Measurements from ENCODE around the gene SRRD. TPM values are rescaled to one million over a fixed set of nuclear protein-coding genes. Genes with fewer than 3 reads are reported as not detected.

Gene SRRD
- total and polyA plus RNA-seq, 2 of the 8 experiments (the other 6 are each of a cell fraction or from before 2014, with no cell fraction given): 17.1 to 25.3 TPM

DNA sequence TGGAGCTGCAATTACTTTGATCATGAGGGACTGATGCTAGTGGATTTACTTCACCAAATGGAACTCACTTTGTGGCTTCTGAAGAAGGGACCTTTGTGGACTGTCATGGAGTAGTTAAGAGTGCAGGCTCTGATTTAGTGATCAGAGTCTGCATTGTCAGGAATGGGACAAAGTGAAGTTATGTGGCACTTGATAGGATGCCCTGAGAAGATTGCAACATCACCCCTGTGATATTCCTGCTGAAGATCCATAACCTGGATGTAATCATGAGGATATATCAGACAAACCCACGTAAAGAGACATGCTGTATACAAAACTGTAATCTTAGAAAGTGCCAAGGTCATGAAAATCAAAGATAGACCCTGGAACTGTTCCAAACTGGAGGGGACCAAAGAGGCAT lies 30.2 kb downstream of the SRRD start:
- no peaks in the 10 kb centered on the region; the same call in 1 of the 2 replicates for H3K79me1 ChIP-seq (ENCODE audit: low read depth, low read length)
- H2BK120ac ChIP-seq (replicated peaks; ENCODE audit: low read depth, low read length): no peak overlapping the region
- H2BK20ac ChIP-seq (ENCODE audit: low read length): no peak overlapping the region
- H2BK15ac ChIP-seq (ENCODE audit: low read length): no peak overlapping the region
- no peak overlapping the region for H3K18ac ChIP-seq (ENCODE audit: extremely low read depth, low read length)
- H3K4me1 ChIP-seq (replicated peaks in 1 of 4; ENCODE audit: control insufficient read depth in 3 of 4, insufficient read depth in 4 of 4, low read length in 3 of 4): peaks cover 0 to 5% (median 3%) of the 10 kb centered on the region in 4 experiments; a peak in 3 of 7 replicates
- no peak overlapping the region; a peak in 1 of 8 replicates for H3K4me3 ChIP-seq (ENCODE audit: extremely low read depth in 1 of 4, insufficient read depth in 2 of 4, low read depth in 3 of 4, low read length in 4 of 4)
- no peak overlapping the region for H3K27ac ChIP-seq (ENCODE audit: low read depth, low read length)
- H3K36me3 ChIP-seq (ENCODE audit: control insufficient read depth in 2 of 4, insufficient read depth in 4 of 4, low read length in 3 of 4): peaks cover 6 to 13% (median 13%) of the 10 kb centered on the region in 4 experiments; a peak in 5 of 8 replicates
- no peaks in the 10 kb centered on the region for H3K9me3 ChIP-seq (ENCODE audit: insufficient read depth in 2 of 2, low read depth in 1 of 2, low read length in 1 of 2)
- no peak overlapping the region for H2AK5ac ChIP-seq (ENCODE audit: low read depth, low read length)
- TF ChIP-seq RFX5 (IDR thresholded peaks at IDR 0.05; ENCODE audit: borderline replicate concordance, low read depth, low read length) (no peak), CEBPB (IDR thresholded peaks at IDR 0.05; ENCODE audit: low read depth, low read length) (0 out of 2 replicates have a peak, but pooled peaks have one; percentile 10)
- no peaks in the 10 kb centered on the region for H4K20me1 ChIP-seq (replicated peaks in 1 of 2; ENCODE audit: control insufficient read depth in 1 of 2, insufficient read depth in 2 of 2, low read length in 2 of 2)
- H3K27me3 ChIP-seq (replicated peaks in 1 of 4; ENCODE audit: control insufficient read depth in 3 of 4, extremely low read depth in 1 of 4, insufficient read depth in 3 of 4, low read length in 3 of 4): no peaks in the 10 kb centered on the region
- no peak overlapping the region for H4K5ac ChIP-seq (ENCODE audit: insufficient read length, low read depth, low read length)
- POLR2A ChIA-PET (ENCODE audit: partially characterized antibody): interaction anchor here (1.1 to 2.4 kb wide), 3 partner anchors 11 to 159 kb away, joined by 5 to 13 read pairs (median 13); partner anchors contain the start of genes HPS4 and SRRD
- H4K8ac ChIP-seq (ENCODE audit: extremely low read depth, insufficient read depth, low read length): no peak overlapping the region
- peaks cover 4 to 19% of the 10 kb centered on the region in 2 experiments for H3K79me2 ChIP-seq (ENCODE audit: control insufficient read depth in 1 of 2, insufficient read depth in 2 of 2, low read length in 2 of 2)
- H2BK5ac ChIP-seq (ENCODE audit: low read depth, low read length): no peak overlapping the region
- CTCF ChIA-PET (ENCODE audit: partially characterized antibody): interaction anchor here (1.0 to 1.5 kb wide), 3 partner anchors 10 to 148 kb away, joined by 3 to 4 read pairs (median 4); no protein-coding TSS in a partner anchor
- H3K23ac ChIP-seq (ENCODE audit: insufficient read length): no peak overlapping the region
- H2BK12ac ChIP-seq (ENCODE audit: low read depth, low read length): no peak overlapping the region
- H3K4ac ChIP-seq (replicated peaks; ENCODE audit: insufficient read length, low read depth, low read length): no peak overlapping the region
- FAIRE-seq (no peak), DNase-seq (ENCODE audit: low read depth in 1 of 2, low spot score in 2 of 2) (no peak)
- no peak overlapping the region for H3K56ac ChIP-seq (replicated peaks; ENCODE audit: insufficient read length, low read depth, low read length)
- no peak overlapping the region for H2AFZ ChIP-seq (ENCODE audit: low read length)
- no peak overlapping the region for H4K91ac ChIP-seq (replicated peaks; ENCODE audit: insufficient read length, low read length)
- WGBS, 2 experiments (ENCODE audit: extremely low coverage in 1 of 2, insufficient coverage in 1 of 2, insufficient read length in 1 of 2, insufficient replicate concordance in 2 of 2, low coverage in 1 of 2, low lambda C conversion rate in 2 of 2, missing lambda C conversion rate in 1 of 2): 70% methylated on average over 1 of the region's 1 CpG; no CpG with 5 or more reads in 1 of the 2 experiments
- H3K23me2 ChIP-seq (ENCODE audit: low read depth, low read length): peaks cover 6% of the 10 kb centered on the region; the same call in 1 of the 2 replicates
- H3K14ac ChIP-seq (ENCODE audit: insufficient read length): no peak overlapping the region
- H3K9ac ChIP-seq (replicated peaks in 1 of 4; ENCODE audit: extremely low read depth in 1 of 4, low read depth in 3 of 4, low read length in 3 of 4): peak overlapping the region in 1 of 4 experiments; percentile 1; a peak in 2 of 7 replicates
- H3K4me2 ChIP-seq (ENCODE audit: insufficient read depth in 1 of 2, low read depth in 2 of 2, low read length in 2 of 2): peak overlapping the region; percentile 77 to 94; a peak in 1 of 4 replicates
